HepG2 (cell line): ENCODE data around the gene PRKCZ. TPM values are rescaled to one million over a fixed set of nuclear protein-coding genes. Genes with fewer than 3 reads are reported as not detected.

ENCODE experiments used
- FIP1L1 ChIP-seq: fragments of 200-400 bp; formaldehyde crosslinking; IDR thresholded peaks from 2 replicates; pipeline ENCODE4 v1.6.1; 2018; ENCODE audit warnings: low read depth, mild to moderate bottlenecking, low read length, moderate library complexity, borderline replicate concordance; ENCODE audit not compliant: insufficient read depth
- HMG20B ChIP-seq: conservative IDR thresholded peaks from 2 replicates; pipeline ENCODE4 v1.6.1; 2016; ENCODE audit warnings: missing genetic modification reagents, missing compliant biosample characterization
- HNF4G ChIP-seq, 2 experiments: sonication (generic) in 1 of 2; formaldehyde crosslinking in 1 of 2; IDR thresholded peaks; 2 replicates each; pipeline versions ENCODE4 v1.4.0 to v1.6.1; 2011 to 2020; ENCODE audit warnings: borderline replicate concordance in 2 of 2, low read depth in 2 of 2, mild to moderate bottlenecking in 2 of 2, low read length in 1 of 2, missing genetic modification reagents in 1 of 2, moderate library complexity in 1 of 2
- KMT2A ChIP-seq: sonication (generic); formaldehyde crosslinking; IDR thresholded peaks from 2 replicates; pipeline ENCODE4 v1.4.0; 2020; ENCODE audit warnings: missing genetic modification reagents
- MEIS2 ChIP-seq: sonication (generic); formaldehyde crosslinking; IDR thresholded peaks from 2 replicates; pipeline ENCODE4 v1.9.0; 2021; ENCODE audit warnings: mild to moderate bottlenecking, missing genetic modification reagents
- POLR2G ChIP-seq: fragments of 200-400 bp; formaldehyde crosslinking; IDR thresholded peaks from 2 replicates; pipeline ENCODE4 v1.6.1; 2018; ENCODE audit warnings: mild to moderate bottlenecking, low read depth, low read length, moderate library complexity
- SUZ12 ChIP-seq: fragments of 150-350 bp; IDR thresholded peaks from 2 replicates; pipeline ENCODE4 v1.6.1; 2014; ENCODE audit warnings: low read depth, low read length
- ZFP37 ChIP-seq: sonication (generic); formaldehyde crosslinking; IDR thresholded peaks from 2 replicates; pipeline ENCODE4 v1.4.0; 2020; ENCODE audit warnings: missing genetic modification reagents, borderline replicate concordance
- ZNF263 ChIP-seq: sonication (generic); formaldehyde crosslinking; IDR thresholded peaks from 2 replicates; pipeline ENCODE4 v1.4.0; 2020; ENCODE audit warnings: missing genetic modification reagents
- ZNF430 ChIP-seq: sonication (generic); formaldehyde crosslinking; IDR thresholded peaks from 2 replicates; pipeline ENCODE4 v1.9.0; 2021; ENCODE audit warnings: mild to moderate bottlenecking, missing genetic modification reagents
- ZNF543 ChIP-seq: sonication (generic); formaldehyde crosslinking; IDR thresholded peaks from 2 replicates; pipeline ENCODE4 v1.4.0; 2020; ENCODE audit warnings: mild to moderate bottlenecking, missing genetic modification reagents
- ZNF607 ChIP-seq: sonication (generic); formaldehyde crosslinking; IDR thresholded peaks from 2 replicates; pipeline ENCODE4 v1.5.1; 2020; ENCODE audit warnings: missing genetic modification reagents, mild to moderate bottlenecking, borderline replicate concordance
- ZNF746 ChIP-seq: sonication (generic); formaldehyde crosslinking; IDR thresholded peaks from 2 replicates; pipeline ENCODE4 v1.8.0; 2022; ENCODE audit warnings: mild to moderate bottlenecking, missing genetic modification reagents
- ZNF792 ChIP-seq: IDR thresholded peaks from 2 replicates; pipeline ENCODE4 v1.6.1; 2016
- polyA plus RNA-seq, 8 experiments: library from polyadenylated mRNA; depleted of rRNA in 3 of 8; stranded (reverse) in 7 of 8; unstranded in 1 of 8; fragments of >200 nt; fragmentation: Illumina TruSeq in 4 of 8; extraction: Trizol in 4 of 8; gene quantifications; 2 replicates each; pipeline versions ENCODE4 v1.2.1 to v1.2.3, GENCODE V29; 2011 to 2016; ENCODE audit warnings: low read depth in 4 of 8, missing spikeins in 1 of 8, mixed read lengths in 1 of 8; ENCODE audit not compliant: insufficient read depth in 1 of 8
- total RNA-seq, 5 experiments: library from RNA; depleted of rRNA; stranded (reverse); fragments of >200 nt; fragmentation: Illumina TruSeq; extraction: Trizol; gene quantifications; 2 replicates each; pipeline ENCODE4 v1.2.3, GENCODE V29; 2016; ENCODE audit warnings: low read depth in 1 of 5
- TF ChIP-seq, protein P1 (sequence below): sonication (generic); formaldehyde crosslinking; IDR thresholded peaks from 2 replicates; pipeline ENCODE4 v1.4.0; 2020; ENCODE audit warnings: mild to moderate bottlenecking, missing genetic modification reagents
- TF ChIP-seq, protein P2 (sequence below): sonication (generic); formaldehyde crosslinking; IDR thresholded peaks from 2 replicates; pipeline ENCODE4 v1.5.0; 2020; ENCODE audit warnings: mild to moderate bottlenecking, missing genetic modification reagents, moderate library complexity
- TF ChIP-seq, protein P3 (sequence below): sonication (generic); formaldehyde crosslinking; IDR thresholded peaks from 2 replicates; pipeline ENCODE4 v1.4.0; 2020; ENCODE audit warnings: missing genetic modification reagents, mild to moderate bottlenecking, borderline replicate concordance
- TF ChIP-seq, protein P4 (sequence below): sonication (generic); formaldehyde crosslinking; IDR thresholded peaks from 2 replicates; pipeline ENCODE4 v1.8.0; 2022; ENCODE audit warnings: mild to moderate bottlenecking, missing genetic modification reagents
- TF ChIP-seq, protein P5 (sequence below): IDR thresholded peaks from 2 replicates; pipeline ENCODE4 v1.6.1; 2012; ENCODE audit warnings: low read depth, low read length, improper control_type of control experiment

Gene PRKCZ
- total and polyA plus RNA-seq, 2 of the 13 experiments (the other 11 are each of a cell fraction or from before 2014, with no cell fraction given), result 34.7 to 85.2 TPM

DNA sequence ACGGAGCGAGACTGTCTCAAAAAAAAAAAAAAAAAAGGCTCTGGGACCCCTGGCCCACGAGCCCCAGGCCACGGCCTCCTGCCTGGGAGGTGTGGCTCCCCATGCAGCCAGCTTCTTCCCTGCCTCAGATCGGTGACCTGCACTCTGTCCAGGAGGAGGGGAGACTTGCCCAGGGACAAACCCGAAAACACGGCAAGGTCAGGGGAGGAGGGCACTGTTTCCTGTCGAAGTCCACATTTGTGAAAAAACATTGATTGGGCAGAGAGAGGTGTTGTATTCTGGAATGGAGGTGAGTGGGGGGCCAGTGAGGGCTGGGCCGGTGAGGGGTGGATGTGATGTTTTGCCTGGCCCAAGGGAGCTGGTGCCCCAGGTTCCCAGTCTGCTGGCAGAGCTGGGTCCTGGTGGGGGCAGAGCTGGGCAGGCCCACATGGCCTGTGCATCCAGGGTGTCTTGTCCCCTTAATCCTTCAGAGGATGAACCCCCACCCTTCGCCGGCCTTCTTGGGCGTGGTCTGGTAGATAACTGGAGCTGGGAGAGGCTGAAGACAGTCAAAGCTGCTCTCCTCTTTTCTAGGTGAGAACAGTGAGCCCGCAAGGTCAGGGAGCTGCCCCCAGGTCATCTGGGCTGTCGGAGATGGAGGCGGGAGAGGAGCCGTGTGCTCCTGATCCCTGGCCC is 156.7 kb downstream of the PRKCZ start (continued):
- TF ChIP-seq, protein P1, sequence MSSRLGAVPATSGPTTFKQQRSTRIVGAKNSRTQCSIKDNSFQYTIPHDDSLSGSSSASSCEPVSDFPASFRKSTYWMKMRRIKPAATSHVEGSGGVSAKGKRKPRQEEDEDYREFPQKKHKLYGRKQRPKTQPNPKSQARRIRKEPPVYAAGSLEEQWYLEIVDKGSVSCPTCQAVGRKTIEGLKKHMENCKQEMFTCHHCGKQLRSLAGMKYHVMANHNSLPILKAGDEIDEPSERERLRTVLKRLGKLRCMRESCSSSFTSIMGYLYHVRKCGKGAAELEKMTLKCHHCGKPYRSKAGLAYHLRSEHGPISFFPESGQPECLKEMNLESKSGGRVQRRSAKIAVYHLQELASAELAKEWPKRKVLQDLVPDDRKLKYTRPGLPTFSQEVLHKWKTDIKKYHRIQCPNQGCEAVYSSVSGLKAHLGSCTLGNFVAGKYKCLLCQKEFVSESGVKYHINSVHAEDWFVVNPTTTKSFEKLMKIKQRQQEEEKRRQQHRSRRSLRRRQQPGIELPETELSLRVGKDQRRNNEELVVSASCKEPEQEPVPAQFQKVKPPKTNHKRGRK, result no peak
- no peak for TF ChIP-seq SUZ12
- TF ChIP-seq ZNF792 (CRISPR knock-in tag), result 0 out of 2 replicates have a peak, but pooled peaks have one; percentile 11
- TF ChIP-seq ZNF607 (CRISPR knock-in tag), result no peak
- no peak for TF ChIP-seq ZFP37
- 0 out of 2 replicates have a peak, but pooled peaks have one; percentile 62 for TF ChIP-seq MEIS2
- 0 out of 2 replicates have a peak, but pooled peaks have one; percentile 19 for TF ChIP-seq ZNF746 (CRISPR knock-in tag)
- TF ChIP-seq HNF4G (IDR thresholded peaks at IDR 0.05; ENCODE audit: borderline replicate concordance, low read depth, low read length), result 0 out of 2 replicates have a peak, but pooled peaks have one; percentile 53
- TF ChIP-seq HNF4G (CRISPR knock-in tag; IDR thresholded peaks at IDR 0.05; ENCODE audit: borderline replicate concordance, low read depth), result no peak
- no peak for TF ChIP-seq FIP1L1
- TF ChIP-seq HMG20B (CRISPR knock-in tag), result no peak
- TF ChIP-seq, protein P2, sequence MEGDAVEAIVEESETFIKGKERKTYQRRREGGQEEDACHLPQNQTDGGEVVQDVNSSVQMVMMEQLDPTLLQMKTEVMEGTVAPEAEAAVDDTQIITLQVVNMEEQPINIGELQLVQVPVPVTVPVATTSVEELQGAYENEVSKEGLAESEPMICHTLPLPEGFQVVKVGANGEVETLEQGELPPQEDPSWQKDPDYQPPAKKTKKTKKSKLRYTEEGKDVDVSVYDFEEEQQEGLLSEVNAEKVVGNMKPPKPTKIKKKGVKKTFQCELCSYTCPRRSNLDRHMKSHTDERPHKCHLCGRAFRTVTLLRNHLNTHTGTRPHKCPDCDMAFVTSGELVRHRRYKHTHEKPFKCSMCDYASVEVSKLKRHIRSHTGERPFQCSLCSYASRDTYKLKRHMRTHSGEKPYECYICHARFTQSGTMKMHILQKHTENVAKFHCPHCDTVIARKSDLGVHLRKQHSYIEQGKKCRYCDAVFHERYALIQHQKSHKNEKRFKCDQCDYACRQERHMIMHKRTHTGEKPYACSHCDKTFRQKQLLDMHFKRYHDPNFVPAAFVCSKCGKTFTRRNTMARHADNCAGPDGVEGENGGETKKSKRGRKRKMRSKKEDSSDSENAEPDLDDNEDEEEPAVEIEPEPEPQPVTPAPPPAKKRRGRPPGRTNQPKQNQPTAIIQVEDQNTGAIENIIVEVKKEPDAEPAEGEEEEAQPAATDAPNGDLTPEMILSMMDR, result peak; percentile 18; the same call in 1 of the 2 replicates
- TF ChIP-seq, protein P3, sequence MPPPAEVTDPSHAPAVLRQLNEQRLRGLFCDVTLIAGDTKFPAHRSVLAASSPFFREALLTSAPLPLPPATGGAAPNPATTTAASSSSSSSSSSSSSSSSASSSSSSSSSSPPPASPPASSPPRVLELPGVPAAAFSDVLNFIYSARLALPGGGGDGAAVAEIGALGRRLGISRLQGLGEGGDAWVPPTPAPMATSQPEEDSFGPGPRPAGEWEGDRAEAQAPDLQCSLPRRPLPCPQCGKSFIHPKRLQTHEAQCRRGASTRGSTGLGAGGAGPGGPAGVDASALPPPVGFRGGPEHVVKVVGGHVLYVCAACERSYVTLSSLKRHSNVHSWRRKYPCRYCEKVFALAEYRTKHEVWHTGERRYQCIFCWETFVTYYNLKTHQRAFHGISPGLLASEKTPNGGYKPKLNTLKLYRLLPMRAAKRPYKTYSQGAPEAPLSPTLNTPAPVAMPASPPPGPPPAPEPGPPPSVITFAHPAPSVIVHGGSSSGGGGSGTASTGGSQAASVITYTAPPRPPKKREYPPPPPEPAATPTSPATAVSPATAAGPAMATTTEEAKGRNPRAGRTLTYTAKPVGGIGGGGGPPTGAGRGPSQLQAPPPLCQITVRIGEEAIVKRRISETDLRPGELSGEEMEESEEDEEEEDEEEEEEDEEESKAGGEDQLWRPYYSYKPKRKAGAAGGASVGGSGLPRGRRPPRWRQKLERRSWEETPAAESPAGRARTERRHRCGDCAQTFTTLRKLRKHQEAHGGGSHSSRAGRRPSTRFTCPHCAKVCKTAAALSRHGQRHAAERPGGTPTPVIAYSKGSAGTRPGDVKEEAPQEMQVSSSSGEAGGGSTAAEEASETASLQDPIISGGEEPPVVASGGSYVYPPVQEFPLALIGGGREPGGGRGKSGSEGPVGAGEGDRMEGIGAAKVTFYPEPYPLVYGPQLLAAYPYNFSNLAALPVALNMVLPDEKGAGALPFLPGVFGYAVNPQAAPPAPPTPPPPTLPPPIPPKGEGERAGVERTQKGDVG, result no peak
- TF ChIP-seq KMT2A (CRISPR knock-in tag), result peak; percentile 15; the same call in 1 of the 2 replicates
- TF ChIP-seq, protein P4, sequence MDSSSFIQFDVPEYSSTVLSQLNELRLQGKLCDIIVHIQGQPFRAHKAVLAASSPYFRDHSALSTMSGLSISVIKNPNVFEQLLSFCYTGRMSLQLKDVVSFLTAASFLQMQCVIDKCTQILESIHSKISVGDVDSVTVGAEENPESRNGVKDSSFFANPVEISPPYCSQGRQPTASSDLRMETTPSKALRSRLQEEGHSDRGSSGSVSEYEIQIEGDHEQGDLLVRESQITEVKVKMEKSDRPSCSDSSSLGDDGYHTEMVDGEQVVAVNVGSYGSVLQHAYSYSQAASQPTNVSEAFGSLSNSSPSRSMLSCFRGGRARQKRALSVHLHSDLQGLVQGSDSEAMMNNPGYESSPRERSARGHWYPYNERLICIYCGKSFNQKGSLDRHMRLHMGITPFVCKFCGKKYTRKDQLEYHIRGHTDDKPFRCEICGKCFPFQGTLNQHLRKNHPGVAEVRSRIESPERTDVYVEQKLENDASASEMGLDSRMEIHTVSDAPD, result no peak
- TF ChIP-seq ZNF430, result no peak
- no peak for TF ChIP-seq ZNF263 (CRISPR knock-in tag)
- TF ChIP-seq, protein P5, sequence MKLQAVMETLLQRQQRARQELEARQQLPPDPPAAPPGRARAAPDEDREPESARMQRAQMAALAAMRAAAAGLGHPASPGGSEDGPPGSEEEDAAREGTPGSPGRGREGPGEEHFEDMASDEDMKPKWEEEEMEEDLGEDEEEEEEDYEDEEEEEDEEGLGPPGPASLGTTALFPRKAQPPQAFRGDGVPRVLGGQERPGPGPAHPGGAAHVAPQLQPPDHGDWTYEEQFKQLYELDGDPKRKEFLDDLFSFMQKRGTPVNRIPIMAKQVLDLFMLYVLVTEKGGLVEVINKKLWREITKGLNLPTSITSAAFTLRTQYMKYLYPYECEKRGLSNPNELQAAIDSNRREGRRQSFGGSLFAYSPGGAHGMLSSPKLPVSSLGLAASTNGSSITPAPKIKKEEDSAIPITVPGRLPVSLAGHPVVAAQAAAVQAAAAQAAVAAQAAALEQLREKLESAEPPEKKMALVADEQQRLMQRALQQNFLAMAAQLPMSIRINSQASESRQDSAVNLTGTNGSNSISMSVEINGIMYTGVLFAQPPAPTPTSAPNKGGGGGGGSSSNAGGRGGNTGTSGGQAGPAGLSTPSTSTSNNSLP, result no peak
- TF ChIP-seq POLR2G, result peak; percentile 22; the same call in 1 of the 2 replicates
- no peak for TF ChIP-seq ZNF543
